GM18508 (cell line): ENCODE results near the gene MLLT1.

Experiments
- ATAC-seq: cut with Tn5 transposase; IDR thresholded peaks from one replicate; pipeline ENCODE4 v1.9.1; 2021; ENCODE audit warnings: moderate number of reproducible peaks; ENCODE audit not compliant: insufficient read depth, unreplicated experiment

MLLT1 gene

DNA sequence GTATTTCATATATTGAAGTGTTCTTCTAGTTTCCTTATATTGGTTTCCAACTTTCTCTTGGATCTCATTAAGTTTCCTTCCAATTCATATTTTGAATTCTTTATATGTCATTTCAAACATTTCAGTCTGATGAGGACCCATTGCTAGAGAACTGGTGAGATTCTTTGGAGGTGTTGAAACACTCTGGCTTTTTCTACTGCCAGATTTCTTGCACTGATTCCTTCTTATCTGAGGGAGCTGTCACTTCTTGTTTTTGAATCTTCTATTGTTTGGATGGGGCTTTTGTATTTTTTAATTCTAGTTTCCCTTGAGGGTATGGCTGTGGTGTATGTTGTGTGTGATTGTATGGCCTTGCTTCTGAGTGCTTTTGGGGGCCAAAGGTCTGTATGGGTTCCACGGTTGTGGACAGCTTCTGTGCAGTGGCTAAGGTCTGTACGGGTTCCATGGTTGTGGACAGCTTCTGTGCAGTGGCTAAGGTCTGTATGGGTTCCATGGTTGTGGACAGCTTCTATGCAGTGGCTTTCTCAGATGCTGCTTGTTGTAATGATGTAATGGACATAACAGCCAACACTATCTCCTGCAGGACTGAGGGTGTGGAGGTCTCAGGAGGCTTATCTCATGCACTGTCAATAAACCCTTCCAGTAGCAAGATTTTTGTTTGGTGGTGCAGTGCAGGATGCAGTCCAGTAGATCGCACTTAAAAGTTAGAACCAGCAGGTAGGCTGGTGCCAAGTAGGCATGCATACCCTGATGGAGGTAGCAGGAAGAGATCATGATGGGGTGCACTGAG lies 107.5 kb downstream of the MLLT1 start:
- ATAC-seq, result no peak

DNA sequence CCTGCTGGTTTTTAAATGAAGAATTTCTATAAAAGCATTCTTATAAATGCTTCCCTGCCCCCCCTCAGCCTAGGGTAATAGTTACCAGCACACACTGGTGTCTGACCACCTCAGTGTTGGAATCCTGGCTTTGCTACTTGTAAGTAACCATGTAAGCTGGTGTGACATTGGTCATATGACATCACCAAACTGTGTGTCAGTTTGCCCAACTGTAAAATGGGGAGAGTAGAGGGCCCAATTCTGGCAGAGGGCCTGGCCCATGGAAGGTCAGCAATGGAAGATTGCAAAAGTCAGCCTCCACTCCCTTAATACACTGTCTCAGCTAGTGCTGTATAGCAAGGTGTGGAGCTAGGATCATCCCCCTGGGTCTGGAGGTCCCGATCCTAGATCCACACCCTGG lies 112.7 kb downstream of the MLLT1 start:
- ATAC-seq, result no peak

GRCh38 chr19:6164906-6165531 lies 114.8 kb downstream of the MLLT1 start:
- ATAC-seq, result no peak

DNA sequence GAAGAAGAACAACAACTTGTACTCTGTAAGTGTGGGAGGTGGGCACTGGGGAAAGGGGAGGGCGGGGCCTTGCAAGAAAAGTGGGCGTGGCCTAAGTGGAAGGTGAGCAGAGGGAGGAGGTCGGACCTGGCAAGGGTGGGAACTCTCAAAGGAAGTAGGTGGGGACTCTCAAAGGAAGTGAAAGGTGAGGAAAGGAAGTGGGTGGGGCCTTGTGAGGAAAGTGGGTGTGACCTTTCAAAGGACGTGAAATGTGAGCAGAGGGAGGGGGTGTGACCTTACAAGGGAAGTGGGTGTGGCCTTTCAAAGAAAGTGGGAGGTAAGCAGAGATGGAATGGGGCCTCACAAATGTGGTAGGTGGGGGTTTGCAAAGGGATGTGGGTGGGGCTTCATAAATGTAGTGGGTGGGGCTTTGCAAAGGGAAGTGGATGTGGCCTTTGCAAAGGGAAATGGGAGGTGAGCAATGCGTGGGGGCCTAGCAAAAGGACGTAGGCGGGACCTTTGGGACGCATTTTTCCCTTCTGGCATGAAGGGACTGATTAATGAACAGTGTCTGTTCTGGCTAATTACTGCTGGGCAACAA lies 118.4 kb downstream of the MLLT1 start:
- ATAC-seq, result no peak
